Colonic mucosa (tissue), 4 donors: ENCODE results near the gene AKR1C3. TPM values are rescaled to one million over a fixed set of nuclear protein-coding genes. Genes with fewer than 3 reads are reported as not detected.

ENCODE experiments used
- DNase-seq: peaks from one replicate; pipeline ENCODE4 v3.0.0-alpha.2; 2020
- H3K27ac ChIP-seq: fragments of 200-600 bp; one replicate; pipeline ENCODE4 v1.8.0; 2021
- H3K27me3 ChIP-seq: fragments of 200-600 bp; one replicate; pipeline ENCODE4 v1.8.0; 2021
- H3K36me3 ChIP-seq: fragments of 200-600 bp; one replicate; pipeline ENCODE4 v1.8.0; 2021
- H3K4me1 ChIP-seq: fragments of 200-600 bp; one replicate; pipeline ENCODE4 v1.8.0; 2021; ENCODE audit warnings: mild to moderate bottlenecking
- H3K4me3 ChIP-seq: fragments of 200-600 bp; one replicate; pipeline ENCODE4 v1.8.0; 2021
- H3K9ac ChIP-seq, 2 donors: one replicate each; pipeline ENCODE4 v1.7.0; 2013; ENCODE audit warnings: control low read depth in 2 of 2, low read depth in 2 of 2, low read length in 2 of 2
- H3K9me3 ChIP-seq: fragments of 200-600 bp; one replicate; pipeline ENCODE4 v1.8.0; 2021
- CTCF ChIP-seq: fragments of 200-600 bp; IDR thresholded peaks from one replicate; pipeline ENCODE4 v1.8.0; 2022; ENCODE audit warnings: antibody characterized with exemption, mild to moderate bottlenecking
- intact Hi-C: fragments of 100-400 bp; cut with DNase I; formaldehyde crosslinking; loops from one replicate; pipeline ENCODE4 v1.14.1; 2022
- total RNA-seq, 2 donors: library from RNA; stranded (reverse); fragmentation: NEBNext Ultra II Directional in 1 of 2; extraction: Animal tissue kit (Norgen Biotek cat#: 25700) in 1 of 2; gene quantifications; one replicate each; pipeline ENCODE4 v1.2.1, GENCODE V29; 2021
- donor health status: healthy.
- donor health status: DM: no; HTN: no; CAD: no.
- donor health status: DM: no; HTN: no; CAD: no.

AKR1C3 gene
- total RNA-seq, 2 donors from 2014 or later: 75.6 to 257 TPM

- Histone ChIP-seq H3K36me3 (no peaks in the 10 kb centered on the region), H3K4me1 (no peaks in the 10 kb centered on the region), H3K4me3 (no peak overlapping the region), H3K9ac (no peak overlapping the region), H3K9me3 (no peaks in the 10 kb centered on the region), H3K27me3 (no peaks in the 10 kb centered on the region), H3K27ac (peak overlapping the region; percentile 79)
- no peak for DNase-seq
- intact Hi-C loops: no loop called here
- no peak for TF ChIP-seq CTCF
These were observed 54.4 kb downstream of the AKR1C3 start for GRCh38 chr10:5148678-5149032.

DNA sequence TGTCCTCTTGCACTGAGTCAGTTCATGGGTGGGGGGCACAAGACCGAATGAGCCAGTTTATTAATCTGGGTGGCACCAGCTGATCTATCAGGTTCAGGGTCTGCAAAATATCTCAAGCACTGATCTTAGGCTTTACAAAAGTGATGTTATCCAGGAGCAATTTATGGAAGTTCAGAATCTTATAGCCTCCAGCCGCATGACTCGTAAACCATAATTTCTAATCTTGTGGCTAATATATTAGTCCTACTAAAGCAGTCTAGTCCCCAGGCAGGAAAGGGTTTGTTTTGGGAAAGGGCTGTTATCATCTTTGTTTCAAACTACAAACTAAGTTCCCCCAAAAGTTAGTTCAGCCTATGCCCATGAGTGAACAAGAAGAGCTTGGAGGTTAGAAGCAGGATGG is 56.9 kb downstream of the AKR1C3 start:
- H3K27ac ChIP-seq: no peak overlapping the region
- no peak overlapping the region for H3K4me3 ChIP-seq
- DNase-seq: no peak
- intact Hi-C loops: no loop called here
- no peaks in the 10 kb centered on the region for H3K27me3 ChIP-seq
- TF ChIP-seq CTCF: no peak
- H3K36me3 ChIP-seq: no peaks in the 10 kb centered on the region
- no peaks in the 10 kb centered on the region for H3K4me1 ChIP-seq
- H3K9me3 ChIP-seq: no peaks in the 10 kb centered on the region
- no peak overlapping the region for H3K9ac ChIP-seq

- no peak for DNase-seq
- Histone ChIP-seq H3K27me3 (no peaks in the 10 kb centered on the region), H3K27ac (no peak overlapping the region), H3K9me3 (no peaks in the 10 kb centered on the region), H3K36me3 (no peaks in the 10 kb centered on the region), H3K4me1 (no peaks in the 10 kb centered on the region), H3K4me3 (no peak overlapping the region), H3K9ac (no peak overlapping the region)
- no peak for TF ChIP-seq CTCF
- intact Hi-C loops: no loop called here
These were observed 61.7 kb downstream of the AKR1C3 start for GRCh38 chr10:5155951-5156350.

Other genes with a start within 250 kb of the AKR1C3 start
- gene AKR1C1, start 131.0 kb upstream of the AKR1C3 start, total RNA-seq: 10 to 100 TPM in 1 of 2 donors, 1 to 10 TPM in 1; 4.3 to 13.0 TPM
- 10 to 100 TPM in 1 of 2 donors, 1 to 10 TPM in 1; 8.5 to 39.9 TPM for gene AKR1C2, start 90.6 kb upstream of the AKR1C3 start, total RNA-seq
- not detected for gene AKR1C8, start 90.7 kb downstream of the AKR1C3 start, total RNA-seq
- not detected for gene AKR1C4, start 102.4 kb downstream of the AKR1C3 start, total RNA-seq